Esophagus muscularis mucosa (tissue), 4 donors: ENCODE data around the gene APP. TPM values are rescaled to one million over a fixed set of nuclear protein-coding genes. Genes with fewer than 3 reads are reported as not detected.

Source experiments
- DNase-seq: peaks from one replicate; pipeline ENCODE4 v3.0.0-alpha.2; 2017; ENCODE audit errors: extremely low spot score
- H3K27ac ChIP-seq, 4 donors: fragments of 200-600 bp; sonication (generic); replicated peaks in 1 of 4; 1 replicate in 3 of 4; 2 replicates in 1 of 4; pipeline ENCODE4 v1.5.1; 2016 to 2019; ENCODE audit warnings: mild to moderate bottlenecking in 1 of 4
- H3K27me3 ChIP-seq, 4 donors: fragments of 200-600 bp; sonication (generic); one replicate each; pipeline versions ENCODE4 v1.5.1 to v1.6.0; 2016 to 2019
- H3K36me3 ChIP-seq, 4 donors: fragments of 200-600 bp; sonication (generic); one replicate each; pipeline ENCODE4 v1.5.1; 2016 to 2019
- H3K4me1 ChIP-seq, 4 donors: fragments of 200-600 bp; sonication (generic); one replicate each; pipeline ENCODE4 v1.5.1; 2016 to 2019
- H3K4me3 ChIP-seq, 4 donors: fragments of 200-600 bp; sonication (generic); 1 replicate in 2 of 4; 2 replicates in 2 of 4; pipeline ENCODE4 v1.5.1; 2016 to 2019; ENCODE audit warnings: mild to moderate bottlenecking in 4 of 4, moderate library complexity in 1 of 4
- H3K9me3 ChIP-seq, 4 donors: fragments of 200-600 bp; sonication (generic); 1 replicate in 3 of 4; 2 replicates in 1 of 4; pipeline ENCODE4 v1.5.1; 2016 to 2019
- CTCF ChIP-seq, 3 experiments: fragments of 200-600 bp in 2 of 3; fragments of 450-650 bp in 1 of 3; sonication (generic) in 2 of 3; IDR thresholded peaks; one replicate each; pipeline ENCODE4 v1.5.1; 2017 to 2019; ENCODE audit warnings: antibody characterized with exemption in 3 of 3, mild to moderate bottlenecking in 2 of 3, moderate library complexity in 1 of 3
- EP300 ChIP-seq: sonication (generic); formaldehyde crosslinking; IDR thresholded peaks from one replicate; pipeline ENCODE4 v1.6.1; 2017; ENCODE audit warnings: antibody characterized with exemption
- POLR2A ChIP-seq: fragments of 450-650 bp; IDR thresholded peaks from one replicate; pipeline ENCODE4 v1.6.1; 2017; ENCODE audit warnings: antibody characterized with exemption, moderate library complexity, mild to moderate bottlenecking, low read depth
- POLR2AphosphoS5 ChIP-seq, 2 donors: sonication (generic); formaldehyde crosslinking; IDR thresholded peaks; one replicate each; pipeline ENCODE4 v1.6.1; 2017; ENCODE audit warnings: antibody characterized with exemption in 2 of 2
- WGBS: methylation state at CpG from one replicate; pipeline ENCODE4 v1.1.5; 2018; 5-methylcytosine and 5-hydroxymethylcytosine counted together
- intact Hi-C: fragments of 100-400 bp; cut with DNase I; formaldehyde crosslinking; loops from one replicate; pipeline ENCODE4 v1.15.1; 2023
- total RNA-seq, 4 donors: library from RNA; depleted of rRNA; stranded (reverse); fragments of >200 nt; gene quantifications; one replicate each; pipeline versions ENCODE4 v1.1.0 to v1.2.1, GENCODE V29; 2016

APP gene
- total RNA-seq, 4 donors from 2014 or later, result 459 to 790 (median 624) TPM

- Histone ChIP-seq H3K4me3 (no peak overlapping the region), H3K27ac (peak overlapping the region; percentile 24 to 65 (median 48)), H3K36me3 (no peaks in the 10 kb centered on the region), H3K4me1 (peaks cover 47 to 75% (median 65%) of the 10 kb centered on the region in 4 donors), H3K9me3 (no peaks in the 10 kb centered on the region), H3K27me3 (no peaks in the 10 kb centered on the region)
- intact Hi-C loops, result no loop called here
- WGBS, result 41% methylated on average over 1 of the region's 1 CpG
- TF ChIP-seq POLR2AphosphoS5 (IDR thresholded peaks at IDR 0.05) (peak in 1 of 2 donors; percentile 16), POLR2A (no peak), EP300 (no peak), CTCF (IDR thresholded peaks at IDR 0.05) (no peak)
- DNase-seq, result no peak
Measured at GRCh38 chr21:26153758-26154157, 16.8 kb downstream of the APP start.

DNA sequence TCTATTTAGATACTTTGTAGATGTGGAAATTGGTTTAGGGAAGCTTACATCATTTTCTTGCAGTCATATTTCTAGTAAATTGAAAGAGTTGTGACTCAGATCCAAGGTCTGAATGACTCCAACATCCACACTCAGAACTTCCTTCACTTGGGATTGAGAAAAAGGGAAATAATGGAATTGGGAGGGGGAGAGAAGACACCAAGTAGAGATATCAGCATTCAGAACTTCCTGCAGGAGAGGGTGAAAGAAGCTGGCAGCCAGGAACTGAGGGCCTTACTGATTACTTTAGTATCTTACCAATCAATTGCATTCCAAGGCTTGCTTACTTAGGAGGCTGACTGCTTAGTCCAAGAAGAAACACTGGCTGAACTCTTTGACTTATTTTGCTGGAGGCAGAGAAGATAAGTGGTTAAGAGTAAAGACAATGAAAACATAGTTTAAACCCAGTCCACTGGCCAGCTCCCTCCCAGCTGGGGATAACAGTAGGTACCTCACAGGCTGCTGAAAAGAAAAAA lies 21.7 kb downstream of the APP start:
- no peak for DNase-seq
- H3K4me1 ChIP-seq, result peaks cover 49 to 77% (median 61%) of the 10 kb centered on the region in 4 donors
- intact Hi-C loops, result no loop called here
- H3K4me3 ChIP-seq, result no peak overlapping the region
- H3K27ac ChIP-seq, result peak overlapping the region; percentile 33 to 71 (median 46)
- no peaks in the 10 kb centered on the region for H3K9me3 ChIP-seq
- H3K27me3 ChIP-seq, result no peaks in the 10 kb centered on the region
- H3K36me3 ChIP-seq, result no peaks in the 10 kb centered on the region
- TF ChIP-seq CTCF (IDR thresholded peaks at IDR 0.05), result no peak
- TF ChIP-seq POLR2A, result no peak
- TF ChIP-seq POLR2AphosphoS5 (IDR thresholded peaks at IDR 0.05), result no peak
- TF ChIP-seq EP300, result no peak

- intact Hi-C loops, result no loop called here
- DNase-seq, result no peak
- Histone ChIP-seq H3K27ac (peak overlapping the region; percentile 33 to 71 (median 46)), H3K9me3 (no peaks in the 10 kb centered on the region), H3K4me3 (no peak overlapping the region), H3K4me1 (peaks cover 45 to 77% (median 56%) of the 10 kb centered on the region in 4 donors), H3K36me3 (no peaks in the 10 kb centered on the region), H3K27me3 (no peaks in the 10 kb centered on the region)
- TF ChIP-seq POLR2AphosphoS5 (IDR thresholded peaks at IDR 0.05) (no peak), POLR2A (no peak), CTCF (IDR thresholded peaks at IDR 0.05) (no peak), EP300 (no peak)
- WGBS, result 31% methylated on average over 3 of the region's 3 CpGs
Measured at GRCh38 chr21:26148071-26148839, 22.3 kb downstream of the APP start.

DNA sequence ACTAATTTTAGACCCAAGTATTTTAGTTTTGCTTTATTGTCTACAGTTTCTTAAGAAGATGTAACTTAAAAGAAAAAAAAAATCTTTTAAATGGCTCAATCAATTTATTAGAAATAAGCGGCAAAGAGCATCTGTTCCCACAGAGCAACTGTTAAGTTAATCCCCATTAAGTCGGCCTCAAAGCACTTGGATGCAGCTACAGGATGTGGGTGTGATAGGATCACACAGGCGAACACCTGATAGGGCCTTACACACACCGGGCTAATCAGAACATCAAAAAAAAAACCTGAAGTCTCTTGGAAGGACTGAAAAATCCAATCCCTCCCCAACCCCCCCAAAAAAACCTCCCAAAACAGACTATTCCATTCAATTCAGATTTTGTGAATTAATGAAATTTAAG lies 23.0 kb downstream of the APP start:
- H3K4me3 ChIP-seq, result no peak overlapping the region
- no peaks in the 10 kb centered on the region for H3K27me3 ChIP-seq
- peak overlapping the region in 3 of 4 donors; percentile 33 to 71 (median 40) for H3K27ac ChIP-seq
- no peaks in the 10 kb centered on the region for H3K9me3 ChIP-seq
- no peak for DNase-seq
- peaks cover 42 to 75% (median 51%) of the 10 kb centered on the region in 4 donors for H3K4me1 ChIP-seq
- no peaks in the 10 kb centered on the region for H3K36me3 ChIP-seq
- intact Hi-C loops, result no loop called here
- 47% methylated on average over 4 of the region's 4 CpGs for WGBS
- no peak for TF ChIP-seq POLR2AphosphoS5 (IDR thresholded peaks at IDR 0.05)
- no peak for TF ChIP-seq POLR2A
- no peak for TF ChIP-seq EP300
- no peak for TF ChIP-seq CTCF (IDR thresholded peaks at IDR 0.05)
